GM12872 (cell line): ENCODE data around the gene GAS7.

Source experiments
- TF ChIP-seq, protein P1 (sequence below): IDR thresholded peaks from 3 replicates; pipeline ENCODE4 v1.5.1; 2011; ENCODE audit warnings: low read depth, mild to moderate bottlenecking, low read length, moderate library complexity; ENCODE audit not compliant: insufficient read depth

GAS7 gene

GRCh38 chr17:10200016-10200415 lies 1.6 kb upstream of the GAS7 start:
- TF ChIP-seq, protein P1, sequence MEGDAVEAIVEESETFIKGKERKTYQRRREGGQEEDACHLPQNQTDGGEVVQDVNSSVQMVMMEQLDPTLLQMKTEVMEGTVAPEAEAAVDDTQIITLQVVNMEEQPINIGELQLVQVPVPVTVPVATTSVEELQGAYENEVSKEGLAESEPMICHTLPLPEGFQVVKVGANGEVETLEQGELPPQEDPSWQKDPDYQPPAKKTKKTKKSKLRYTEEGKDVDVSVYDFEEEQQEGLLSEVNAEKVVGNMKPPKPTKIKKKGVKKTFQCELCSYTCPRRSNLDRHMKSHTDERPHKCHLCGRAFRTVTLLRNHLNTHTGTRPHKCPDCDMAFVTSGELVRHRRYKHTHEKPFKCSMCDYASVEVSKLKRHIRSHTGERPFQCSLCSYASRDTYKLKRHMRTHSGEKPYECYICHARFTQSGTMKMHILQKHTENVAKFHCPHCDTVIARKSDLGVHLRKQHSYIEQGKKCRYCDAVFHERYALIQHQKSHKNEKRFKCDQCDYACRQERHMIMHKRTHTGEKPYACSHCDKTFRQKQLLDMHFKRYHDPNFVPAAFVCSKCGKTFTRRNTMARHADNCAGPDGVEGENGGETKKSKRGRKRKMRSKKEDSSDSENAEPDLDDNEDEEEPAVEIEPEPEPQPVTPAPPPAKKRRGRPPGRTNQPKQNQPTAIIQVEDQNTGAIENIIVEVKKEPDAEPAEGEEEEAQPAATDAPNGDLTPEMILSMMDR, result no peak

DNA sequence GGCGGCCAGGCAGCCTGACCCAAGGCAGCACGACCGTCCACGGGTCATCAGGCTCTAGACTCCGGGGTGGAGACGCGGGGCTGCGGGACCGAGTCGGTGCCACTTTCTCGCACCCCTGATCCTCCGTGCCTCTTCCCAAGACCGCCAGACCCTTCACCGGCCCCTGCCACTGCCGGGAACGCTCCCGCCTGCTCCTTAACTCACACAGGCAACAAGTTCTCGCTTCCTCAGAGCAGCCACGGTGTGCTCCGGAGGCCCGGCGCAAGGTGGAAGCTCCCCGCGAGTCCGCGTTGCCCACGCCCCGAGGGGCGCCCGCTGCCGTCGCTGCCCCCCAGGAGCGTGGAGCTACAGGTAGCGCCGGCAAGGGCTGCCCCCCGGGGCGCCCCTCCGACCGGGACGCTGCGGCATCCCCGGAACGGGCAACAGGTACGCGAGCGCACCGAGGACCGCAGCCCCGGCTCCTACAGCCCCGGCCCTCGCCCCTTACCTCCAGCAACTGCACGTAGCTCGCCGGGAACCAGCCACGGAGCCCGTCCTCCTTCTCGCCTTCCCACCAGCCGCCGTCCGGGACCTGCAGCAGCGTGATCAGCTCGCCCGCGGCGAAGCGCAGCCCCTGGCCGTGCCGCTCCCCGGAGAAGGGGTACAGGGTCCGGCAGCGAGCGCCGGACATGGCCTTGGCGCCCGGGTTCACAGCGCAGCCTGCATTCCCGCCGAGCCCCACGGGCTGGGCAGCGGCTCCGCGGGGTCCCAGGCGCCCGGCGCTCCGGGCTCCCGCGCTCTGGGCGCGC lies 491 bp downstream of the GAS7 start:
- TF ChIP-seq, protein P1, result no peak

DNA sequence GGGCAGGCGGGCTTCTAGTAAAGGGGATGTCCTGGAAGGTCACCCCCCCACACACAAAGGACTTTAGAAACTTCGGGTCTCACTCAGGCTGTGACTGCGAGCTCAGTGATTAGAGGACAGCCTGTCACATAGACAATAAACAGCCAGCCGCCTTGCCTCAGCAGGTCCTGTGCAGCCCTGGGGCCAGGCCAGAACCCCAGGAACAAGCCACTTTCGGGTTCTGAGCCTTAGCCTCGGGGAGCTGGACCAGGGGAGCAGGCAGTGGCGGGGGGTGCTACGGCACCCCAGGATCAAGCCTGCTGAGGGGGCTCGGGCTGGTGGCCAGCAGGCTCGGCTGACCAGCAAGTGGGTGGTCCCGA lies 1.1 kb downstream of the GAS7 start:
- TF ChIP-seq, protein P1, result no peak

DNA sequence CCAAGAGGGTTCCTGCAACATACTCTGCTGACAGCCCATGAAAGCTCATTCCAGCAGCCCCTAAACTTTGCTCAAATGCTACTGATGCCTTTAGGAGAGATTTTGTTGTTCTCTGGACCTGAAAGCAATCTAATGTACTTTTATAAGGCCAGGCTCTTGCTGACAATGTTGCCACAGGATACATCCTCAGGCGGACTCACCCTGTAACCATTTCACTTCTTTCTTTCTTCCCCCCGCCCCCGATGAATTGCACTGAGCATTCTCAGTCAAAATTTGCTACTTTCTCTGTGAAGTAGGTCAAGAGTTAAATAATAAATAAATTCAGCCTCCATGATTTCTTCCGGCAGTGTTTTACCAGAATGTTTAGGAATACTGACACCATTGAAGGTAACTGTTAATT lies 1.5 kb downstream of the GAS7 start:
- TF ChIP-seq, protein P1, result no peak

DNA sequence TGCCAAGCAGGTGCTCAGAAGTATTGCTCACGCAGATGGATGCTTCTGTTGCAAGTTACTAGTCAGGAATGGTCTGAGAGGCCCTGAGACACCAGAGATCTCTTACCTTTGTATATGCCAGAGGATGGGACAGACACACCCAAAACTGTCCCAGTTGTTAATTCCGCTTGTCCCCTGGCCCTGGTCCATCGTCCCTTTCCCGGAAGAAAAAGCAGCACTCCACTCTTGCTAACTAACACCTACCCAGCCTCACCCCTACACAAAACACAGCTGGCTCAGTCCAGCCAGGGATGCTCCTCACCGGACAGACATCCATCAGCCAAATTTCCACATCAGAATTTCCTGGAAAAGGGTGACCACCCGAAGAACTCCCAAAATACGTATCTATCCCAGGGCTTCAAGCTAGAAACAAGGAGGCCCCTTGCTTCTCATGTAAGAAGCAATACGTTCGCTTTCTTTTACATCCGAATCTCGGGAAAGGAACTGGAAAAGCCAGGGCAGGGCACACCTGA lies 2.0 kb downstream of the GAS7 start:
- TF ChIP-seq, protein P1, result no peak

GRCh38 chr17:10195090-10195805 lies 3.2 kb downstream of the GAS7 start:
- TF ChIP-seq, protein P1, result no peak

GRCh38 chr17:10193632-10194031 lies 4.8 kb downstream of the GAS7 start:
- TF ChIP-seq, protein P1, result no peak
